ENCODE measurements around the gene AQP5. TPM values are rescaled to one million over a fixed set of nuclear protein-coding genes. Genes with fewer than 3 reads are reported as not detected.

AQP5 gene
- polyA plus RNA-seq, 3 donors = not detected

DNA sequence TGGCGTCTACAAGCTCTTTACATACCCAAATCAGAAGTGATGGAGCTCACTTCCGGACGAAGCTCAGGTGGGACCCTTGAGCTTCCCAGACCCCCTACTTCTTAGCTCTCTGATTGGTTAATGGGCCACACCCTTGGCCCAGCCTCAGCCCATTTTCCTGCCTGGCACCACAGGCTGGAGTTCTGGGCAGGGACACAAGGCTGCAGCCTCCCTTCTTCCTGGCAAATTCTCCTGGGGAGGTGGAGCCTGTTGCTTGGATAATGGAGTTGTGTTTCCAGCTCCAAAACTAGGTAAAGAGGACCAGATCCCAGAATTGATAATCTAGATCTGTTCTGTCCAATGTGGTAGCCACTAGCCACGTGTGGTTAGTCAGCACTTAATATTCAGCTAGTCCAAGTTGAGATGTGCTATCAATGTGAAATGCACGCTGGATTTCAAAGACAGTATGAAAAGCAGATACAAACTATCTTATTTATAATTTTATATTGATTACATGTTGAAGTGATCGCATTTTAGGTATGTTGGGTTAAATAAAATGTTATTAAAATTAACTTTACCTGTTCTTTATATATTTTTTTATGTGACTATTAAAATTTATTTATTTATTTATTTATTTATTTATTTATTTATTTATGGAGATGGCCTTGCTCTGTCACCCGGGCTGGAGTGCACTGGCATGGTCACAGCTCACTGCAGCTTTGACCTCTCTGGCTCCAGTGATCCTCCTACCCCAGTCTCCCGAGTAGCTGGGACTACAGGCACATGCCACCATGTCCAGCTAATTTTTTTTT lies 45.3 kb upstream of the AQP5 start:
- Mint-ChIP-seq H3K4me3 (no peak overlapping the region), H3K27me3 (ENCODE audit: low read depth in 3 of 3) (peaks cover 24 to 31% (median 28%) of the 10 kb centered on the region in 3 donors), H3K4me1 (peaks cover 16% of the 10 kb centered on the region), H3K9me3 (peaks cover 0 to 1% (median 0%) of the 10 kb centered on the region in 7 donors), H3K27ac (no peak overlapping the region), H3K36me3 (no peaks in the 10 kb centered on the region)
- Histone ChIP-seq H3K4me2 (replicated peaks; ENCODE audit: extremely low read depth, low read length, poor library complexity, severe bottlenecking) (no peak overlapping the region), H3K27ac (ENCODE audit: low read depth in 1 of 2, low read length in 2 of 2) (no peak overlapping the region), H3K36me3 (replicated peaks in 1 of 2; ENCODE audit: control insufficient read depth in 1 of 2, insufficient read depth in 2 of 2, low read length in 2 of 2) (no peaks in the 10 kb centered on the region), H3K4me3 (replicated peaks in 1 of 3; ENCODE audit: low read depth in 2 of 3, low read length in 3 of 3) (no peak overlapping the region), H3K9me3 (replicated peaks in 1 of 2; ENCODE audit: control insufficient read depth in 1 of 2, insufficient read depth in 1 of 2, low read length in 2 of 2) (no peaks in the 10 kb centered on the region), H4K20me1 (ENCODE audit: insufficient read depth, low read length) (no peaks in the 10 kb centered on the region), H3K9ac (ENCODE audit: insufficient read depth, low read length, poor library complexity, severe bottlenecking) (no peak overlapping the region), H3K27me3 (ENCODE audit: control insufficient read depth in 2 of 2, insufficient read depth in 2 of 2, low read length in 2 of 2) (no peaks in the 10 kb centered on the region), H2AFZ (ENCODE audit: insufficient read depth, low read depth, low read length, poor library complexity, severe bottlenecking) (no peak overlapping the region), H3K4me1 (ENCODE audit: control insufficient read depth in 1 of 2, insufficient read depth in 2 of 2, low read length in 2 of 2) (peaks cover 11 to 15% of the 10 kb centered on the region in 2 donors), H3K79me2 (ENCODE audit: insufficient read depth, low read length) (no peaks in the 10 kb centered on the region)
- intact Hi-C loops (cut with micrococcal nuclease) = no loop called here
- WGBS (ENCODE audit: insufficient coverage) = 95% methylated on average over 4 of the region's 8 CpGs
- DNase-seq = no peak
- TF ChIP-seq, protein P1, sequence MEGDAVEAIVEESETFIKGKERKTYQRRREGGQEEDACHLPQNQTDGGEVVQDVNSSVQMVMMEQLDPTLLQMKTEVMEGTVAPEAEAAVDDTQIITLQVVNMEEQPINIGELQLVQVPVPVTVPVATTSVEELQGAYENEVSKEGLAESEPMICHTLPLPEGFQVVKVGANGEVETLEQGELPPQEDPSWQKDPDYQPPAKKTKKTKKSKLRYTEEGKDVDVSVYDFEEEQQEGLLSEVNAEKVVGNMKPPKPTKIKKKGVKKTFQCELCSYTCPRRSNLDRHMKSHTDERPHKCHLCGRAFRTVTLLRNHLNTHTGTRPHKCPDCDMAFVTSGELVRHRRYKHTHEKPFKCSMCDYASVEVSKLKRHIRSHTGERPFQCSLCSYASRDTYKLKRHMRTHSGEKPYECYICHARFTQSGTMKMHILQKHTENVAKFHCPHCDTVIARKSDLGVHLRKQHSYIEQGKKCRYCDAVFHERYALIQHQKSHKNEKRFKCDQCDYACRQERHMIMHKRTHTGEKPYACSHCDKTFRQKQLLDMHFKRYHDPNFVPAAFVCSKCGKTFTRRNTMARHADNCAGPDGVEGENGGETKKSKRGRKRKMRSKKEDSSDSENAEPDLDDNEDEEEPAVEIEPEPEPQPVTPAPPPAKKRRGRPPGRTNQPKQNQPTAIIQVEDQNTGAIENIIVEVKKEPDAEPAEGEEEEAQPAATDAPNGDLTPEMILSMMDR (IDR thresholded peaks at IDR 0.05) = no peak

DNA sequence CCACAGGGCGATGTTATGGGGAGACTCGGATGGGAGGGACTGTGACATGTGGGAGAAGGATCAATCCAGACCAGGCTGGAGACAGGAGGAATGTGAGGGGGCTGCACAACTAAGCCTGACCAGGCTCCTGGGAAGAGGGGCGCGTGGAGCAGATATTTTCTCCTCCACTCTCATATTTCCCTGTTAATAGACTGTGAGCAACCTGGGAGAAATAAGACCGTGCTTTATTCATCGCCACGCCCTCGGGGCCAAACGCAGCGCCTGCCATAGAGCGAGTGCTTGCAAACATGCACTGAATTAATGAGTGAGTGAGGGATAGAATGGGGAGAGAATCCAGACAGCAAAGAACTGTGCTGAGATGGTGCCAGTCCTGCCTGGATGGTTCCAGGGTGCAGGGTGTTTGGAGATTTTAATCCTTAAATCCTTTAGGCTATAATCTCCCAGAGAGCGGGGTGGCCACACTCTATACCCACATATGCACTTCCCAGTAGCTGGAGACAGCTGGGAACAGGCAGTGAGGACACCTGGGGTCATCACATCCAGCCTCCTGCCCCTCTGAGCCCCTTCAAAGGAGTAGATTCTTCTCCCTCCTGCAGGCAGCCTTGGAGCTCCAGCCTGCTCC lies 44.4 kb upstream of the AQP5 start:
- Histone ChIP-seq H3K36me3 (replicated peaks in 1 of 2; ENCODE audit: control insufficient read depth in 1 of 2, insufficient read depth in 2 of 2, low read length in 2 of 2) (no peaks in the 10 kb centered on the region), H3K27ac (ENCODE audit: low read depth in 1 of 2, low read length in 2 of 2) (no peak overlapping the region), H3K9me3 (replicated peaks in 1 of 2; ENCODE audit: control insufficient read depth in 1 of 2, insufficient read depth in 1 of 2, low read length in 2 of 2) (no peaks in the 10 kb centered on the region), H3K4me2 (replicated peaks; ENCODE audit: extremely low read depth, low read length, poor library complexity, severe bottlenecking) (no peak overlapping the region), H3K4me1 (ENCODE audit: control insufficient read depth in 1 of 2, insufficient read depth in 2 of 2, low read length in 2 of 2) (peaks cover 11 to 15% of the 10 kb centered on the region in 2 donors), H3K9ac (ENCODE audit: insufficient read depth, low read length, poor library complexity, severe bottlenecking) (no peak overlapping the region), H4K20me1 (ENCODE audit: insufficient read depth, low read length) (no peaks in the 10 kb centered on the region), H3K79me2 (ENCODE audit: insufficient read depth, low read length) (no peaks in the 10 kb centered on the region), H3K4me3 (replicated peaks in 1 of 3; ENCODE audit: low read depth in 2 of 3, low read length in 3 of 3) (no peak overlapping the region), H2AFZ (ENCODE audit: insufficient read depth, low read depth, low read length, poor library complexity, severe bottlenecking) (no peak overlapping the region), H3K27me3 (ENCODE audit: control insufficient read depth in 2 of 2, insufficient read depth in 2 of 2, low read length in 2 of 2) (no peaks in the 10 kb centered on the region)
- intact Hi-C loops (cut with micrococcal nuclease) = no loop called here
- 94% methylated on average over 7 of the region's 12 CpGs for WGBS (ENCODE audit: insufficient coverage)
- Mint-ChIP-seq H3K27me3 (ENCODE audit: low read depth in 3 of 3) (peaks cover 28 to 35% (median 30%) of the 10 kb centered on the region in 3 donors), H3K4me3 (no peak overlapping the region), H3K4me1 (peaks cover 16% of the 10 kb centered on the region), H3K27ac (no peak overlapping the region), H3K36me3 (no peaks in the 10 kb centered on the region), H3K9me3 (peaks cover 0 to 1% (median 0%) of the 10 kb centered on the region in 7 donors)
- TF ChIP-seq, protein P1 (IDR thresholded peaks at IDR 0.05) = no peak
- DNase-seq = no peak

All from CD14-positive monocyte (primary cell).